Coronary artery (tissue), 2 donors: Measurements from ENCODE around the gene TBC1D1.

Experiments used
- DNase-seq: peaks from one replicate; pipeline ENCODE4 v3.0.0-alpha.2; 2017; ENCODE audit warnings: low spot score
- H3K27ac ChIP-seq, 2 donors: fragments of 200-600 bp; sonication (generic); one replicate each; pipeline ENCODE4 v1.5.1; 2016 to 2019
- H3K4me3 ChIP-seq: fragments of 200-600 bp; sonication (generic); 2 replicates; pipeline ENCODE4 v1.5.1; 2016; ENCODE audit warnings: mild to moderate bottlenecking, moderate library complexity
- CTCF ChIP-seq: fragments of 200-600 bp; sonication (generic); IDR thresholded peaks from one replicate; pipeline ENCODE4 v1.5.1; 2019; ENCODE audit warnings: antibody characterized with exemption

The TBC1D1 gene

GRCh38 chr4:38036548-38036947 lies 145.7 kb downstream of the TBC1D1 start:
- TF ChIP-seq CTCF: no peak
- H3K4me3 ChIP-seq: no peak overlapping the region
- H3K27ac ChIP-seq: no peak overlapping the region
- no peak for DNase-seq

GRCh38 chr4:38037612-38038011 lies 146.7 kb downstream of the TBC1D1 start:
- no peak for TF ChIP-seq CTCF
- Histone ChIP-seq H3K4me3 (no peak overlapping the region), H3K27ac (no peak overlapping the region)
- DNase-seq: no peak

GRCh38 chr4:38040619-38041018 lies 149.7 kb downstream of the TBC1D1 start:
- no peak for DNase-seq

GRCh38 chr4:38044060-38044459 lies 153.2 kb downstream of the TBC1D1 start:
- H3K4me3 ChIP-seq: no peak overlapping the region
- DNase-seq: no peak
- no peak overlapping the region for H3K27ac ChIP-seq
- no peak for TF ChIP-seq CTCF

More at GRCh38 chr4:38040619-38041018, 149.7 kb downstream of the TBC1D1 start:
- H3K4me3 ChIP-seq: no peak overlapping the region
- no peak for TF ChIP-seq CTCF
- no peak overlapping the region for H3K27ac ChIP-seq

- no peak overlapping the region for H3K4me3 ChIP-seq
- no peak for DNase-seq
- no peak for TF ChIP-seq CTCF
- H3K27ac ChIP-seq: no peak overlapping the region
Measured at GRCh38 chr4:38045289-38045988, 154.6 kb downstream of the TBC1D1 start.

GRCh38 chr4:38046727-38047489 lies 156.0 kb downstream of the TBC1D1 start:
- no peak overlapping the region for H3K4me3 ChIP-seq
- DNase-seq: no peak
- no peak overlapping the region for H3K27ac ChIP-seq
- no peak for TF ChIP-seq CTCF
